H4 (cell line): ENCODE data around the gene DIPK1B. TPM values are rescaled to one million over a fixed set of nuclear protein-coding genes. Genes with fewer than 3 reads are reported as not detected.
"Not testable (repeated sequence)": the region's sequence is repeated elsewhere in the genome, so short reads cannot be mapped to it uniquely, and the experiment has no call there.

Experiments
- DNase-seq: peaks from one replicate; pipeline ENCODE4 v3.0.0-alpha.2; 2015; ENCODE audit warnings: low spot score
- total RNA-seq: library from RNA; depleted of rRNA; stranded (reverse); fragments of >200 nt; shearing (Covaris generic); gene quantifications from 2 replicates; pipeline ENCODE4 v1.2.3, GENCODE V29; 2014; rRNA removed

DIPK1B gene
- total RNA-seq, 1 experiment from 2014 or later, result 3.8 TPM

DNA sequence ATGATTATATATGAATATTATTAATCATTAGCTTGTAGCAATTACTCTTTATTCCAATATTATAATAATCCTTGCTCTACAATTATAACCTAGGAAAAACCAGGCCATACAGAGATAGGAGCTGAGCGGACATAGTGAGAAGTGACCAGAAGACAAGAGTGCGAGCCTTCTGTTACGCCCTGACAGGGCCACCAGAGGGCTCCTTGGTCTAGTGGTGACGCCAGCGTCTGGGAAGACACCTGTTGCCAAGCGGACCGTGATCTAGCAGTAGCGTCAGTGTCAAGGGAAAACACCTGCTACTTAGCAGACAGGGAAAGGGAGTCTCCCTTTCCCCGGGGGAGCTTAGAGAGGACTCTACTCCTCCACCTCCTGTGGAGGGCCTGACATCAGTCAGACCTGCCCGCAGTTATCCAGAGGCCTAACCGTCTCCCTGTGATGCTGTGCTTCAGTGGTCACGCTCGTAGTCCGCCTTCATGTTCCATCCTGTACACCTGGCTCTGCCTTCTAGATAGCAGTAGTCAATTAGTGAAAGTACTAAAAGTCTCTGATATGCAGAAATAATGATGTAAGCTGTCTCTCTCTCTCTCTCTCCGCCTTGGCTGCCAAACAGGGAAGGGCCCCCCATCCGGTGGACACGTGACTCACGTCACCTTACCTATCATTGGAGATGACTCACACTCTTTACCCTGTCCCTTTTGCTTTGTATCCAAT lies 54.2 kb downstream of the DIPK1B start:
- DNase-seq, result not testable (repeated sequence)

DNA sequence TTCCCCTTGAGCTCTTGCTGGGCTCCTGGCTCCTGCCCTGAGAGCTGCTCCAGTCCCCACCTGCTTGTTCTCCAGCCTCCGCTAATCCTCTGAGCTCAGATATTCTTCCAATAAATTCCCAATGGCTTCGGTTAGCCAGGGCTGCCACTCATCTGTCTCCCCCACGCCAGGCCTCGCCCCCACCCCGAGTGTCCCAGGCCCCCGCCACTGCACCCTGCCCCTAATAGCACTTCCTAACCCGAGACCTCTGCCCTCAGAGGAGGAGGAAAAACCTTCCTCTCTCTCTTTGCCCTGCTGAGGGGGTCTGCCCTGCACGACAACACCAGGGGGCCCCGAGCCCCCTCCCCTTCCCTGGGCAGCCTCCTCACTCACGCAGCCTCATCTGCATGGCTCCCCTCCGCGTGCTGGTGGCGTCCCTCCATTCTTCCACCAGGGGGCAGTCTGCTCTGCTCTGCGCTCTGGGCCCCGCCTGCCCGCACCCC lies 57.4 kb downstream of the DIPK1B start:
- no peak for DNase-seq

DNA sequence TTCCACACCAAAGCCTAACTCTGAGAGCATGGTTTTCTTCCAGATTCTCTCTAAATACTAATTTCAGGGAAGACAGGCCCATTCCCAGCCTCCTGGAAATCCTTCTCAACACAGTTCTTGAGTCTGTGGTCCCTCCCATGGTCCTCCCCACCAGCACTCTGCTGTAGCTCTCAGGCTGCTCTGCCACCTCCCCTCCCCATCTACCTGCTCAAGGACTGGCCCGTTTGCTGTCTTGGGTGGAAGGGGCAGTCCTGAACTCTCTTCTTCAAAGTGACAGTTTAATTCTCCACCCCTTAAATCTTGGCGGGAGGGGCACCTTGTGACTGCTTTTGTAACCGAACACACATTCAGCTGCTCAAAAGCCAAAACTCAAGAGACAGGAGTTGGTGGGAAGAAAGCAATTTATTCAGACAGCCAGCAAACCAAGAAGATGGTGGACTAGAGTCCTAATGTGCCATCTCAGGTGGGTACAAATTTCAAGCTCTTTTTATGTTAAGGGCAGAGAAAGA lies 59.6 kb downstream of the DIPK1B start:
- no peak for DNase-seq

DNA sequence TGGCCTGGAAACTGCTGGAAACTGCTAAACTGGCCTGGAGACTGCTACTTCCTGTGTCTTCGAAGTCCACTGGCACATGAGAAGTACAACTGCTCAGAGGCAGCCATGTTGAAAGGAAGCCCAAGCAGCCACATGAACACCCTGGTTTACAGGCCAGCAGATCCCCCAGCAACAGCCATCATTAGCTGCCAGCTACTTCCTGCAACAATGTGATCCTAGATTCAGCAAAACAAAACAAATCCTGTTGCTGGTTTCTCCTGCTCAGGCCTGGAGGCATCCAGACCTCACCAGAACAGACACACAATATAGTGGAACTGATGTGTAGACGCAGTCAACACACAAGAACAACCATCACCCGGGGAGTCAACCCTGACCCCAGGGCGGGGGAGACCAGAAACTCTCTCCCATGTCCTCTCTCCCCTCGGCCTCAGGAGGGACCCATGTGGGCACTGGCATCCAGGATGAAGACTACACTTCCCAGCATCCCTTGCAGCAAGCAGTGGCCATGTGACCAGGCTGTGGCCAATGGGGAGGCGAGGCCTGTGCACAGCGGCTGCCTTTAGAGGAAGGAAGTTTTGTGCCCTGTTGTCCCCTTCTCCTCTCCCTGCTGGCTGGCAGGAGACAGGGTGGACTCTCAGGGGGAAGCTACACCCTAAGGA lies 61.1 kb downstream of the DIPK1B start:
- DNase-seq, result no peak

Other genes with a start within 250 kb of the DIPK1B start
- 18.7 and 19.0 TPM in 2 replicates for gene SEC16A, start 229.5 kb upstream of the DIPK1B start, total RNA-seq
- 2.4 and 3.2 TPM in 2 replicates for gene NOTCH1, start 166.5 kb upstream of the DIPK1B start, total RNA-seq
- 60.2 and 76.5 TPM in 2 replicates for gene EGFL7, start 49.7 kb upstream of the DIPK1B start, total RNA-seq
- gene AGPAT2, start 25.1 kb upstream of the DIPK1B start, total RNA-seq, result 32.3 and 33.8 TPM in 2 replicates
- gene LCN10, start 30.4 kb downstream of the DIPK1B start, total RNA-seq, result not detected in 2 replicates
- not detected in 2 replicates for gene LCN6, start 36.0 kb downstream of the DIPK1B start, total RNA-seq
- not detected in 2 replicates for gene LCN8, start 45.7 kb downstream of the DIPK1B start, total RNA-seq
- gene LCN15, start 51.9 kb downstream of the DIPK1B start, total RNA-seq, result not detected in 2 replicates
- gene TMEM141, start 78.8 kb downstream of the DIPK1B start, total RNA-seq, result 87.0 and 93.0 TPM in 2 replicates
- 0.47 TPM in 1 of 2 replicates, not detected in the other for gene CCDC183, start 83.8 kb downstream of the DIPK1B start, total RNA-seq
- 23.6 and 35.0 TPM in 2 replicates for gene RABL6, start 95.4 kb downstream of the DIPK1B start, total RNA-seq
- 0.06 and 0.21 TPM in 2 replicates for gene AJM1, start 129.9 kb downstream of the DIPK1B start, total RNA-seq
- gene PHPT1, start 136.8 kb downstream of the DIPK1B start, total RNA-seq, result 100 and 119 TPM in 2 replicates
- 0.12 and 0.15 TPM in 2 replicates for gene MAMDC4, start 139.8 kb downstream of the DIPK1B start, total RNA-seq
- gene EDF1, start 153.7 kb downstream of the DIPK1B start, total RNA-seq, result 458 and 510 TPM in 2 replicates
- gene TRAF2, start 173.9 kb downstream of the DIPK1B start, total RNA-seq, result 8.1 and 11.3 TPM in 2 replicates
- gene FBXW5, start 232.2 kb downstream of the DIPK1B start, total RNA-seq, result 56.2 and 83.0 TPM in 2 replicates
- not detected in 2 replicates for gene C8G, start 232.7 kb downstream of the DIPK1B start, total RNA-seq
- gene LCN12, start 239.7 kb downstream of the DIPK1B start, total RNA-seq, result not detected in 2 replicates